ENCODE results near the gene NAA25.

GRCh38 chr12:112125250-112125999, 16.8 kb upstream of the NAA25 start, which contains the start of gene TRAFD1:
- no peak for TF ChIP-seq CTCF (IDR thresholded peaks at IDR 0.05; ENCODE audit: borderline replicate concordance, extremely low read depth, low read length, poor library complexity, severe bottlenecking)
- TF ChIP-seq EZH2 (IDR thresholded peaks at IDR 0.05; ENCODE audit: borderline replicate concordance, low read depth, low read length, severe bottlenecking), result no peak

All from DND-41 (cell line).